Stimulated activated CD8-positive, alpha-beta memory T cell treated with anti-CD3 and anti-CD28 coated beads, Interleukin-15, amount 100 ng/mL, for 24 hours (primary cell): ENCODE measurements around the gene NLRP6.
"Not testable (repeated sequence)": the region's sequence is repeated elsewhere in the genome, so short reads cannot be mapped to it uniquely, and the experiment has no call there.

Source experiments
- DNase-seq: peaks from one replicate; pipeline ENCODE4 v3.0.0-alpha.2; 2020; ENCODE audit warnings: low read depth

The NLRP6 gene

GRCh38 chr11:325796-326591 is 47.8 kb downstream of the NLRP6 start:
- DNase-seq: no peak

GRCh38 chr11:326592-326841 is 48.3 kb downstream of the NLRP6 start:
- no peak for DNase-seq

GRCh38 chr11:326842-327580 is 48.8 kb downstream of the NLRP6 start:
- no peak for DNase-seq

- DNase-seq: no peak
Measured at GRCh38 chr11:327581-327923, 49.3 kb downstream of the NLRP6 start.

GRCh38 chr11:328012-328411 is 49.8 kb downstream of the NLRP6 start:
- no peak for DNase-seq

GRCh38 chr11:328516-329100 is 50.4 kb downstream of the NLRP6 start:
- not testable (repeated sequence) for DNase-seq

GRCh38 chr11:329886-330253 is 51.7 kb downstream of the NLRP6 start:
- DNase-seq: no peak

GRCh38 chr11:330307-330693 is 52.1 kb downstream of the NLRP6 start:
- no peak for DNase-seq

GRCh38 chr11:330694-331357 is 52.6 kb downstream of the NLRP6 start:
- no peak for DNase-seq

- no peak for DNase-seq
Measured at GRCh38 chr11:331358-332060, 53.3 kb downstream of the NLRP6 start.

GRCh38 chr11:332651-333480 is 54.7 kb downstream of the NLRP6 start:
- no peak for DNase-seq

GRCh38 chr11:333616-334263 is 55.5 kb downstream of the NLRP6 start:
- not testable (repeated sequence) for DNase-seq

GRCh38 chr11:334264-334994 is 56.2 kb downstream of the NLRP6 start:
- DNase-seq: no peak
